Brain microvascular endothelial cell (primary cell): ENCODE data around the gene SCGB1A1.

ENCODE experiments used
- DNase-seq: peaks from one replicate; pipeline ENCODE4 v3.0.0-alpha.2; 2020
- H3K27ac ChIP-seq: fragments of 250-450 bp; sonication (Bioruptor Pico); 2 replicates; pipeline ENCODE4 v1.5.1; 2020; ENCODE audit warnings: mild to moderate bottlenecking, moderate library complexity
- H3K27me3 ChIP-seq: fragments of 250-450 bp; sonication (Bioruptor Pico); replicated peaks from 2 replicates; pipeline ENCODE4 v1.5.1; 2020; ENCODE audit warnings: mild to moderate bottlenecking
- H3K36me3 ChIP-seq: fragments of 250-450 bp; sonication (Bioruptor Pico); replicated peaks from 2 replicates; pipeline ENCODE4 v1.5.1; 2020; ENCODE audit warnings: mild to moderate bottlenecking
- H3K4me3 ChIP-seq: 2 replicates; pipeline ENCODE4 v1.5.1; 2011; ENCODE audit warnings: low read depth, mild to moderate bottlenecking, control low read depth, low read length, moderate library complexity
- CTCF ChIP-seq: IDR thresholded peaks from 2 replicates; pipeline ENCODE4 v1.5.1; 2011; ENCODE audit warnings: low read depth, mild to moderate bottlenecking, moderate library complexity, low read length, control low read depth, inconsistent platforms; ENCODE audit errors: missing control alignments
- in situ Hi-C: cut with HindIII; loops from 2 replicates; pipeline ENCODE4 v1.10.0; 2017; ENCODE audit warnings: low sequenced_read_pairs, low pct_ligation_motif_present

SCGB1A1 gene

GRCh38 chr11:62463121-62463542, 44.3 kb downstream of the SCGB1A1 start:
- Histone ChIP-seq H3K4me3 (no peak overlapping the region), H3K27ac (no peak overlapping the region), H3K36me3 (no peaks in the 10 kb centered on the region), H3K27me3 (no peaks in the 10 kb centered on the region)
- in situ Hi-C loops: no loop called here
- DNase-seq: no peak
- TF ChIP-seq CTCF: no peak

GRCh38 chr11:62464655-62465054, 45.8 kb downstream of the SCGB1A1 start:
- no peaks in the 10 kb centered on the region for H3K36me3 ChIP-seq
- no peak for TF ChIP-seq CTCF
- no peak overlapping the region for H3K27ac ChIP-seq
- DNase-seq: no peak
- H3K27me3 ChIP-seq: no peaks in the 10 kb centered on the region
- H3K4me3 ChIP-seq: no peak overlapping the region
- in situ Hi-C loops: no loop called here

GRCh38 chr11:62466444-62466843, 47.6 kb downstream of the SCGB1A1 start:
- no peak for TF ChIP-seq CTCF
- Histone ChIP-seq H3K27ac (no peak overlapping the region), H3K4me3 (no peak overlapping the region), H3K27me3 (no peaks in the 10 kb centered on the region), H3K36me3 (no peaks in the 10 kb centered on the region)
- in situ Hi-C loops: no loop called here
- no peak for DNase-seq

GRCh38 chr11:62468577-62468976, 49.7 kb downstream of the SCGB1A1 start:
- in situ Hi-C loops: no loop called here
- no peak for TF ChIP-seq CTCF
- Histone ChIP-seq H3K27ac (no peak overlapping the region), H3K36me3 (no peaks in the 10 kb centered on the region), H3K4me3 (no peak overlapping the region), H3K27me3 (no peaks in the 10 kb centered on the region)
- DNase-seq: no peak

GRCh38 chr11:62471603-62472002, 52.8 kb downstream of the SCGB1A1 start:
- Histone ChIP-seq H3K36me3 (no peaks in the 10 kb centered on the region), H3K27me3 (no peaks in the 10 kb centered on the region), H3K27ac (no peak overlapping the region), H3K4me3 (no peak overlapping the region)
- no peak for DNase-seq
- in situ Hi-C loops: no loop called here
- TF ChIP-seq CTCF: no peak

GRCh38 chr11:62472063-62472884, 53.4 kb downstream of the SCGB1A1 start:
- in situ Hi-C loops: no loop called here
- Histone ChIP-seq H3K27me3 (no peaks in the 10 kb centered on the region), H3K4me3 (no peak overlapping the region), H3K36me3 (no peaks in the 10 kb centered on the region), H3K27ac (no peak overlapping the region)
- no peak for TF ChIP-seq CTCF
- no peak for DNase-seq
